GM18858 (cell line): Measurements from ENCODE around the gene ADCY4.
"Not testable (repeated sequence)": the region's sequence is repeated elsewhere in the genome, so short reads cannot be mapped to it uniquely, and the experiment has no call there.

ENCODE experiments used
- ATAC-seq: cut with Tn5 transposase; IDR thresholded peaks from one replicate; pipeline ENCODE4 v1.9.1; 2021; ENCODE audit not compliant: unreplicated experiment

The ADCY4 gene

GRCh38 chr14:24366721-24367513 is 32.0 kb upstream of the ADCY4 start:
- ATAC-seq: peak; percentile 44

GRCh38 chr14:24366413-24366720 is 31.5 kb upstream of the ADCY4 start:
- ATAC-seq: no peak

- ATAC-seq: no peak
Measured at GRCh38 chr14:24365600-24366412, 30.9 kb upstream of the ADCY4 start.

- ATAC-seq: no peak
Measured at GRCh38 chr14:24364841-24365240, 30.0 kb upstream of the ADCY4 start.

GRCh38 chr14:24363401-24363800 is 28.5 kb upstream of the ADCY4 start:
- ATAC-seq: no peak

GRCh38 chr14:24362241-24362960 is 27.5 kb upstream of the ADCY4 start:
- ATAC-seq: no peak

- ATAC-seq: no peak
Measured at GRCh38 chr14:24361326-24361725, 26.5 kb upstream of the ADCY4 start.

- no peak for ATAC-seq
Measured at GRCh38 chr14:24360281-24360680, 25.4 kb upstream of the ADCY4 start.

GRCh38 chr14:24356208-24356607 is 21.3 kb upstream of the ADCY4 start:
- no peak for ATAC-seq

- no peak for ATAC-seq
Measured at GRCh38 chr14:24355009-24355408, 20.1 kb upstream of the ADCY4 start.

GRCh38 chr14:24354482-24354825 is 19.6 kb upstream of the ADCY4 start:
- ATAC-seq: not testable (repeated sequence)

- ATAC-seq: no peak
Measured at GRCh38 chr14:24353559-24354481, 18.9 kb upstream of the ADCY4 start.

- no peak for ATAC-seq
Measured at GRCh38 chr14:24351517-24351916, 16.6 kb upstream of the ADCY4 start.

- no peak for ATAC-seq
Measured at GRCh38 chr14:24349742-24350141, 14.9 kb upstream of the ADCY4 start.

- ATAC-seq: no peak
Measured at GRCh38 chr14:24348186-24348585, 13.3 kb upstream of the ADCY4 start.

GRCh38 chr14:24347134-24347533 is 12.3 kb upstream of the ADCY4 start:
- no peak for ATAC-seq

GRCh38 chr14:24343795-24344660 is 9.2 kb upstream of the ADCY4 start:
- ATAC-seq: no peak

GRCh38 chr14:24342889-24343288 is 8.0 kb upstream of the ADCY4 start:
- ATAC-seq: no peak

- ATAC-seq: no peak
Measured at GRCh38 chr14:24340606-24341005, 5.7 kb upstream of the ADCY4 start.
